Measurements from ENCODE around the gene RCOR2. TPM values are rescaled to one million over a fixed set of nuclear protein-coding genes. Genes with fewer than 3 reads are reported as not detected.

Gene RCOR2
- total RNA-seq, 6 experiments from 2014 or later, result 0.15 TPM; not detected in 5

GRCh38 chr11:63931876-63932275 lies 14.9 kb upstream of the RCOR2 start:
- ATAC-seq, result no peak
- 91% methylated on average over 5 of the region's 12 CpGs for WGBS (ENCODE audit: insufficient coverage, low coverage, low lambda C conversion rate, missing lambda C conversion rate)
- no peaks in the 10 kb centered on the region for H3K27me3 ChIP-seq
- no peaks in the 10 kb centered on the region for H3K9me3 ChIP-seq
- no peaks in the 10 kb centered on the region for H3K36me3 ChIP-seq
- intact Hi-C loops (cut with DNase I), result no loop called here
- H3K4me3 ChIP-seq, result no peak overlapping the region
- no peak overlapping the region for H3K27ac ChIP-seq
- TF ChIP-seq CTCF (IDR thresholded peaks at IDR 0.05) (no peak), POLR2A (IDR thresholded peaks at IDR 0.05) (no peak)
- no peaks in the 10 kb centered on the region for H3K4me1 ChIP-seq
- no peak for DNase-seq

- Histone ChIP-seq H3K27ac (no peak overlapping the region), H3K4me1 (no peaks in the 10 kb centered on the region), H3K36me3 (no peaks in the 10 kb centered on the region), H3K27me3 (no peaks in the 10 kb centered on the region), H3K9me3 (no peaks in the 10 kb centered on the region), H3K4me3 (no peak overlapping the region)
- intact Hi-C loops (cut with DNase I), result no loop called here
- DNase-seq (no peak), ATAC-seq (peak in 1 of 4 donors; percentile 41)
- WGBS (ENCODE audit: insufficient coverage, low coverage, low lambda C conversion rate, missing lambda C conversion rate), result 72% methylated on average over 5 of the region's 6 CpGs
- no peak for TF ChIP-seq POLR2A (IDR thresholded peaks at IDR 0.05)
- no peak for TF ChIP-seq CTCF (IDR thresholded peaks at IDR 0.05)
Observed at GRCh38 chr11:63931045-63931444, 14.1 kb upstream of the RCOR2 start.

- ATAC-seq, result no peak
- Histone ChIP-seq H3K27ac (no peak overlapping the region), H3K27me3 (no peaks in the 10 kb centered on the region), H3K4me1 (no peaks in the 10 kb centered on the region), H3K4me3 (no peak overlapping the region), H3K36me3 (no peaks in the 10 kb centered on the region), H3K9me3 (no peaks in the 10 kb centered on the region)
- WGBS (ENCODE audit: insufficient coverage, low coverage, low lambda C conversion rate, missing lambda C conversion rate), result 91% methylated on average over 4 of the region's 5 CpGs
- no peak for TF ChIP-seq CTCF (IDR thresholded peaks at IDR 0.05)
- TF ChIP-seq POLR2A (IDR thresholded peaks at IDR 0.05), result no peak
- no peak for DNase-seq
- intact Hi-C loops (cut with DNase I), result loop anchor here in 1 of 2 donors (10.0 kb wide), 1 partner anchor 155 kb away; no protein-coding TSS in a partner anchor
Observed at GRCh38 chr11:63929616-63930015, 12.7 kb upstream of the RCOR2 start.

GRCh38 chr11:63923319-63923718 lies 6.4 kb upstream of the RCOR2 start:
- Histone ChIP-seq H3K27me3 (no peaks in the 10 kb centered on the region), H3K9me3 (no peaks in the 10 kb centered on the region), H3K4me1 (peaks cover 0 to 11% (median 0%) of the 10 kb centered on the region in 4 donors), H3K4me3 (no peak overlapping the region), H3K27ac (no peak overlapping the region), H3K36me3 (no peaks in the 10 kb centered on the region)
- WGBS (ENCODE audit: insufficient coverage, low coverage, low lambda C conversion rate, missing lambda C conversion rate), result 46% methylated on average over 4 of the region's 4 CpGs
- no peak for DNase-seq
- ATAC-seq, result no peak
- no peak for TF ChIP-seq POLR2A (IDR thresholded peaks at IDR 0.05)
- TF ChIP-seq CTCF (IDR thresholded peaks at IDR 0.05), result no peak
- intact Hi-C loops (cut with DNase I), result loop anchor here in 1 of 2 donors (10.0 kb wide), 1 partner anchor 149 kb away; no protein-coding TSS in a partner anchor

All from right lobe of liver (tissue), 6 donors.